ENCODE results near the gene VPS13D. TPM values are rescaled to one million over a fixed set of nuclear protein-coding genes. Genes with fewer than 3 reads are reported as not detected.

Gene VPS13D
- total RNA-seq, 1 donor from 2014 or later = 81.7 TPM

DNA sequence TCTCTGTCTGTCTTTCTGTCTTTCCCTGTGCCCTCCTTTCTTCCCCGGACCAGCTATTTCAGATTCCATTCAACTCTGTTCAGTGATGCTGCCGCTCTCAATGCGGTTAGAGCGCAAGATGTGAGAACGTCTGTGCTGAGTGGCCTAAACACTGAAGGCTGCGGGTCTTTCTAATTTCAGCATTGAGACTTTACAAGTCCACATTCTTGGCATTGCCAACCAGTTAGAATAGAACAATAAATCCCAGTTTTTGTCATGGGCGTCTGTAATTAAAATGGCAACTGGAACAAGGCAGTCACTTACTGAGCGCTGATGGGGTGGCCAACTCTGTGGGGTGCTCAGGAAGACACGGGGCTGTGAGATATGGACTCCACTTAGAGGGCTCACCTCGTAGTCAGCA, 275.4 kb downstream of the VPS13D start:
- ATAC-seq = no peak
- no peak for DNase-seq
- no peak overlapping the region for H3K27ac ChIP-seq
- intact Hi-C loops (cut with DNase I) = no loop called here
- H3K4me1 ChIP-seq = peaks cover 9% of the 10 kb centered on the region
- H3K4me3 ChIP-seq = no peak overlapping the region
- no peaks in the 10 kb centered on the region for H3K27me3 ChIP-seq (ENCODE audit: low read depth)
- peaks cover 43% of the 10 kb centered on the region for H3K36me3 ChIP-seq
- H3K9me3 ChIP-seq = no peaks in the 10 kb centered on the region
- TF ChIP-seq, protein P1, sequence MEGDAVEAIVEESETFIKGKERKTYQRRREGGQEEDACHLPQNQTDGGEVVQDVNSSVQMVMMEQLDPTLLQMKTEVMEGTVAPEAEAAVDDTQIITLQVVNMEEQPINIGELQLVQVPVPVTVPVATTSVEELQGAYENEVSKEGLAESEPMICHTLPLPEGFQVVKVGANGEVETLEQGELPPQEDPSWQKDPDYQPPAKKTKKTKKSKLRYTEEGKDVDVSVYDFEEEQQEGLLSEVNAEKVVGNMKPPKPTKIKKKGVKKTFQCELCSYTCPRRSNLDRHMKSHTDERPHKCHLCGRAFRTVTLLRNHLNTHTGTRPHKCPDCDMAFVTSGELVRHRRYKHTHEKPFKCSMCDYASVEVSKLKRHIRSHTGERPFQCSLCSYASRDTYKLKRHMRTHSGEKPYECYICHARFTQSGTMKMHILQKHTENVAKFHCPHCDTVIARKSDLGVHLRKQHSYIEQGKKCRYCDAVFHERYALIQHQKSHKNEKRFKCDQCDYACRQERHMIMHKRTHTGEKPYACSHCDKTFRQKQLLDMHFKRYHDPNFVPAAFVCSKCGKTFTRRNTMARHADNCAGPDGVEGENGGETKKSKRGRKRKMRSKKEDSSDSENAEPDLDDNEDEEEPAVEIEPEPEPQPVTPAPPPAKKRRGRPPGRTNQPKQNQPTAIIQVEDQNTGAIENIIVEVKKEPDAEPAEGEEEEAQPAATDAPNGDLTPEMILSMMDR (IDR thresholded peaks at IDR 0.05) = no peak

DNA sequence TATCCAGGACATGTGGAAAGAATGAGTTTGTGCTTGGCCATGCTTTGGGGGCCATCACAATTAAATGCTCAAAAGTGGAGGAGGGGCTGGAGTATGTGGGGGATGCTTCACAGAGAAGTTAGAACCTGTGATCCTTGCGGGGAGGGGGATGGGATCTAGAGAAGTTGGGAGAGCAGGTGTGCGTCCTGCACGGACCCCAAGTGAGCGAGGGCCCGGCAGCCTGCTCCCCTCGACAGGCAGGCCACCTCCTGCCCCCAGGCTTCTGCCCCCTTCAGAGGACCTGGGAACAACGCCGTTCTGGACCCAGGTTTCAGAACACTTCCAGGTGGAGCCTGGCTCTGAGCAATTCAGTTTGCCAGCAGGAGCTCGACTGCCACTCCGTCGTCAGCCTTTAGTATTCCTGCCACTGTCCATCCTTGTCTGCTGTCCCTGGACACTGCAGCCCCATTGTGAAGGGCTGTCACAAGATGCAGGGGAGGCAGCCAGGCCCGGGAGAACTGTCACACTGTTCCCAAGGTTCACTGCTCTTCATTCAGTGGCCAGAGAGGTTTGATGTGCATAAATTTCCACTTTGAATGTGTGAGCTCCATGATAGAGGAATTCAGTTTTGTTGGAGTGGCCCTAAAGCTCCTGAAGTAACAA, 275.9 kb downstream of the VPS13D start:
- DNase-seq (no peak), ATAC-seq (no peak)
- Histone ChIP-seq H3K36me3 (peaks cover 43% of the 10 kb centered on the region), H3K27me3 (ENCODE audit: low read depth) (no peaks in the 10 kb centered on the region), H3K9me3 (no peaks in the 10 kb centered on the region), H3K4me1 (peaks cover 10% of the 10 kb centered on the region), H3K27ac (no peak overlapping the region), H3K4me3 (no peak overlapping the region)
- TF ChIP-seq, protein P1 (IDR thresholded peaks at IDR 0.05) = no peak
- intact Hi-C loops (cut with DNase I) = no loop called here

DNA sequence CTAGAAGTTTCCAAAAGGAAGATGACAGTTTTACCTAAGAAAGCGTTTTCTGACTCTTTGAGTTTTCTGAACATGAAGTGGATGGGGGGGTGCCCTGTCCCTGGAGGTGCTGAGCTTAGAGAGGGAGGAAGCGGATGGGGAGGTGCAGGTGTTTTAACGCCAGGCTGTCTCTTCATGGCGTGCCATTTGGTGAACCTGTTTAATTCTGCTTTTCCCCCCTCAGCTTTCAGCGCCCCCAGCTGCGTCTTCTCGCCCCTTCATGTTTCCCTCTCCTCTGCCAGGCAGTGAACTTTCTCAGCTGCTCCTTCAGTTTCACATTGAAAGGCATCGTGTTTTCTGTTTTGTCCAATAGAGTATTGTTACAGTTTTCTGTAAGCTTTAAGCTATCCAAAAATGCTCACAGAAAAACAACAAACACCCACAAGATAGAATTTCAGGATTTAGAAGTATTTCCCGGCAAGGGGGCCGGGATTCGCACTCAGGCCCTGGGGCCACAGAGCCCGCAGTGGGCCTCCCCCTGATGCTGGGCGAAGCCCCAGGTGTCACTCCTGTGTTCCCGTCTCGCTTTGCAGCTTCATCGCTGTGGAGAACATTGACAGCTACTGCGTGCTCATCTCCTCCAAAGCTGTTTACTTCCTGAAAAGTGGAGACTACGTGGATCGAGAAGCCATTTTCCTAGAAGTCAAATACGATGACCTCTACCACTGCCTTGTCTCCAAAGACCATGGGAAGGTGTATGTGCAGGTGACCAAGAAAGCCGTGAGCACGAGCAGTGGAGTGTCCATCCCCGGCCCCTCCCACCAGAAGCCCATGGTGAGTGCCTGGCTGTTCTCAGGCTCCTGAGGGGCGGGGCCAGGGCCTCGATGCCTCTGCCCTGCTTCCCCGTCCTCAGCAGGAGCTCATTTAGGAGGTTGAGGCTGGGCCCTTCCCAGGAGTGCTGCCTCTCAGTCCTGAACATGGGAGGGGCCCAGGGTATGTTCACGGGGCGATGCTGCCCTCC, 276.8 kb downstream of the VPS13D start:
- H3K36me3 ChIP-seq = peaks cover 43% of the 10 kb centered on the region
- no peak overlapping the region for H3K4me3 ChIP-seq
- no peak overlapping the region for H3K27ac ChIP-seq
- intact Hi-C loops (cut with DNase I) = no loop called here
- H3K4me1 ChIP-seq = peaks cover 18% of the 10 kb centered on the region
- TF ChIP-seq, protein P1 (IDR thresholded peaks at IDR 0.05) = no peak
- no peaks in the 10 kb centered on the region for H3K9me3 ChIP-seq
- DNase-seq (no peak), ATAC-seq (no peak)
- no peaks in the 10 kb centered on the region for H3K27me3 ChIP-seq (ENCODE audit: low read depth)

DNA sequence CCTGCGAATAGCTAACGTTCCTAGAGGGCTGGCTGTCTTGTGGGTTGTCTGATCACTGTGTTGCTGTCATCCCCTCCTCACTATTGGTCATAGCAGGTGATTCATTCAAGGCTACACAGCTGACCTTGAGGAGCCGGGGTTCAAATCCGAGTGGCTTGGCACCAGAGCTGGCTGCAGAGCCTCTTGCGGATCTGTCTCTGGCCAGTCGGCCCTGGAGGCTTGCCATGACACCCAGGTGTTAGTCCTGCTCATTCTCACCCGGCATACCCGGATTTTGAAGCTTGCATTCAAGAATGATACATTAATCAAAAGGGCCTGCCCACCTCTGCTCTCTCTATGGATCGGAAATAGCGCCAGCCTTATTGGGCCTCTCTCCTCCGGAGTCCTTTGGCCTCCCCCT, 277.8 kb downstream of the VPS13D start:
- Histone ChIP-seq H3K4me3 (no peak overlapping the region), H3K4me1 (peaks cover 24% of the 10 kb centered on the region), H3K27ac (no peak overlapping the region), H3K9me3 (no peaks in the 10 kb centered on the region), H3K27me3 (ENCODE audit: low read depth) (no peaks in the 10 kb centered on the region), H3K36me3 (peaks cover 39% of the 10 kb centered on the region)
- no peak for DNase-seq
- no peak for ATAC-seq
- TF ChIP-seq, protein P1 (IDR thresholded peaks at IDR 0.05) = no peak
- intact Hi-C loops (cut with DNase I) = no loop called here

DNA sequence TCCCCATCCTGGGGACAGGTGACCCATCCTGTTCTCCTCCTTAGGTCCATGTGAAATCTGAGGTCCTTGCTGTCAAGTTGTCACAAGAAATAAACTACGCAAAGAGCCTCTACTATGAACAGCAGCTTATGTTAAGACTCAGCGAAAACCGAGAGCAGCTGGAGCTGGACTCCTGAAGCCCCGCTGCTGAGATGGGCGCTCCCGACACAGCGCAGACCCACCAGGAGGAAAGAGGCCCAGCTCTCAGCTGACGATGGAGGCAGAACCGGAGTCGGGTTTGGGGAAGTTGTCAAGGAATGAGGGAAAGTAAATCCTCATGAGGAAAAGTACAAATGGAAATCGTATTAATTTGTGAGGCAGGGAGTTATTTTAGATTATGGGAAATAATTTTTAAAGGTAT, 279.0 kb downstream of the VPS13D start:
- intact Hi-C loops (cut with DNase I) = no loop called here
- Histone ChIP-seq H3K36me3 (peaks cover 39% of the 10 kb centered on the region), H3K9me3 (no peaks in the 10 kb centered on the region), H3K4me1 (peaks cover 28% of the 10 kb centered on the region), H3K4me3 (no peak overlapping the region), H3K27ac (no peak overlapping the region), H3K27me3 (ENCODE audit: low read depth) (no peaks in the 10 kb centered on the region)
- DNase-seq (no peak), ATAC-seq (no peak)
- TF ChIP-seq, protein P1 (IDR thresholded peaks at IDR 0.05) = no peak

Measured in lower lobe of right lung (tissue), 2 donors.